Stimulated activated CD8-positive, alpha-beta memory T cell treated with anti-CD3 and anti-CD28 coated beads, Interleukin-12 subunit alpha, Interleukin-12 subunit beta, amount 100 ng/mL, for 24 hours (primary cell): ENCODE data around the gene PPP4C.
"Not testable (repeated sequence)": the region's sequence is repeated elsewhere in the genome, so short reads cannot be mapped to it uniquely, and the experiment has no call there.

Source experiments
- DNase-seq: peaks from one replicate; pipeline ENCODE4 v3.0.0-alpha.2; 2020; ENCODE audit errors: extremely low read depth

The PPP4C gene

GRCh38 chr16:30096105-30096861 is 20.5 kb downstream of the PPP4C start, which contains the start of gene YPEL3:
Gene YPEL3 (minus strand): TSS chr16:30096213. CDS start chr16:30095482, 731 bp downstream.
- DNase-seq: peak; percentile 72

GRCh38 chr16:30096862-30097563 is 21.2 kb downstream of the PPP4C start:
- DNase-seq: no peak

- DNase-seq: no peak
These were observed 28.3 kb downstream of the PPP4C start for GRCh38 chr16:30104090-30104489.

DNA sequence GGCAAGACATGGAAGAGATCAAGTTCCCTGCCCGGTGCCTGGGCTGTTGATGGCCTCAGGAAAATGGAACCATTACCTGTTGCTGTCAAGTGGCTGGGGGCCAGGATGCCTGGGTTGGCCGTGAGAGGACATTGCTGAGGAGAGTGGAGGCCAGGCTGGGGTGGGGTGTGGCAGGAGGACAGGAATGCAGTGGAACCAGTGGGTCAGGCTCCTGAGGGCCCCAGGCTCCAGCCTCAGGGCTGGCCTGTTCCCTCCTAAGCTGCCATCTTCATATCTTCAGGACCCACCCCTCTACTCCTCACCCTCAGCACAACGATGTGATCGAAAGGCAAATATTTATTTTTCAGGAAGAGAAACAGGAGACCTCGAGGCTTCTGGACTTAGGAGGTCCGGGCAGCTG is 28.7 kb downstream of the PPP4C start:
- no peak for DNase-seq

DNA sequence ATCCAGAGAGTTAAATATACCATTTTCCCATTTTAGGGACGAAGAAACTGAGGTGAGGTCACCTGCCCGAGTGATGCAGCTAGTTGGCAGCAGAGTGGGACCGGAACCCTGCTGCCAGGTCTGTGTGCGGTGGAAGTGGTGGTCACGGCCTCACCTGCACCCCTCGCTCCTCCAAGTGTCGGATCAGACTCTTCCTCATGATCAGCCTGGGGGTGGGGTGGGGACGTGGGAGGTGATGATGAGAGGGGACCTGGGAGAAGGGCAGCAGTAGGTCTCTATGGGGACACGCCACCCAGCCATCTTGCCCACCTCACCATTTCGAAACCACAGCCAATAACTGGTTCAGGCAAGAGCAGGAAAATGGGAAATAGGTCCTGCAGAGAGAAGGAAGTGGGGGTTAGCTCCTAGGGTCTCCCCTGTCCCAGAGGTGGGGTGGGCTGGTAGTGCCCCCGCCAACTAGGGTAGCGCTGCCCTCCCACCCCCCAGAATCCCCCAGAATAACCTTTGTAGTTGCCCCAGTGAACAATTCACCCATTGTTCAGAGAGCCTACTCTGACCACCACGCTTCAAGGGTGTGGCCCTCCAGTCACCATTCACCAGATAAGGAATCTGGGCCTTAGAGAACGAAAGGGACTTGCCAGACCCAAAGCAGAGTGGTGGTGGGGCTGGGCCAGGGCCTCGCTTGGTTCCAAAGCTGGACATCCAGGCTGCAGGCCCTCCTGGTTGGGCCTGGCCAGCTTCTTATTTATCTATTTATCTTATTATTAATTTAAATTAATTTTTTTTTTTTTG is 32.5 kb downstream of the PPP4C start:
- DNase-seq: no peak

DNA sequence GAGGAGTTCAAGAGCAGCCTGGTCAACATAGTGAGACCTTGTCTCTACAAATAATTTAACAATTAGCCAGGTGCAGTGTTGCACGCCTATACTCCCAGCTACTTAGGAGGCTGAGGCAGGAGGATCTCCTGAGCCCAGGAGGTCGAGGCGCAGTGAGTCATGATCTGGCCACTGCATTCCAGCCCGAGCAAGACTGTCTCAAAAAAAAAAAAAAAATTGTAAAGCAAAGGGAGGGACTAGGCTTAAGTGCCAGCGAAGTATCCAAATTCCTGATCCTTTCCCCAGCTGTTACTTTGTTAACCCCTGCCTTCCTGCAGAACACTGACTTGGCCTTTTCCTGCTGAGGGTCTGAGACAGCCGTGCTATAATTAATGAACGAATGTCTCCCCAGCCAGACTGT is 34.9 kb downstream of the PPP4C start:
- DNase-seq: no peak

- no peak for DNase-seq
These were observed 36.6 kb downstream of the PPP4C start for GRCh38 chr16:30112197-30113030.

DNA sequence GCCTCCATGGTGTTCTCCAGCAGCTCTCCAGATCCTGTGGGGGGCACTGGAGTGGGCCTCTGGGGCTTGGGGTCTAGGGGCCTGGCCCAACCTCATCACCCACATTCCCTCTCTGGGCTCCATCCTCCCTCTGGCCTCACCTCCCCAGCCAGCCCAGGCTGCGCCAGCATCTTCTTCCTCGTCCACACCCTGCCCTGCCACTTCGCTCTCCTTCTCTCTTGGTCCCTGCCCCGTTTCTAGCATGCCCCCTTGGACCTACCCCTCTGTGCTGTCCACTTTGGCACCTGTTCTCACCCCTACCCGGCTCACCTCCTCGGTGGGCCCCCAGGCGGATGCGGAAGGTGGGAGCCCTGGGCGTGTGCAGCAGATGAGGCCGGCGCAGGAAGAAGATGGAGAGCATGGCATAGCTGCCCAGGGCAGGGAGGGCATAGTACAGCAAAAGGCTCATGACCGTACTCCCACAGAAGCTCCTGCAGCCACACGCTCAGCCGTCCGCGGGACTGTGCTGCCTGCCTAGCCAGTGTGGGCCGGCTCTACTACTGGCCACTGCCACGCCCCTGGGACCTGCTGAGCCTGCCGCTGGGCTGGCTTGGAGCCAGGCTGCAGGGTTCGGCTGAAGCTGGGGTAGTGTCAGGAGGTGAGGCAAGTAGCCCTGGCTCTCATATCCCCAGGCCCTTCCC is 37.4 kb downstream of the PPP4C start, which contains the start of gene GDPD3:
TSS of gene GDPD3 (minus strand) at position 507 of the 680 bp plus-strand sequence. CDS start at position 448, 59 bp downstream.
- no peak for DNase-seq

- no peak for DNase-seq
These were observed 38.0 kb downstream of the PPP4C start for GRCh38 chr16:30113711-30114333.

DNA sequence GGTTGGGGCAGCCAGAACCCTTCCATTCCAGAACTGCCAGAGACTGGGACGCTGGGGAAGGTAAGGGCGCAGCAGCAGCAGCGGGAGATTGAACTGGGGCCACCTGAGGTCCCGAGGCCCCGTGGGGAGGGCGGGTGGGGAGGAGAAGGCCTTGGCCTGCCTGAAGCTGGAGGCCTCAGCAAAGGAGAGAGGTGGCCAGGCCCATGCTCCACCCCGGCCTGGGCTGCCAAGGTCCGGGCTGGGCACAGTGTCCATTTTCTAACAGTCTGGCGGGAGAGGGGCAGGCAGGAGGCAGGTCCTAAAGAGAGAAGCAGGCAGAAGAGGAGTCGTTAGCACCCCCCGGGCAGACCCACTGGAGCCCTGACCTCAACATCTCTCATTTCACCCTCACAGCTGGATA is 38.6 kb downstream of the PPP4C start:
- no peak for DNase-seq

DNA sequence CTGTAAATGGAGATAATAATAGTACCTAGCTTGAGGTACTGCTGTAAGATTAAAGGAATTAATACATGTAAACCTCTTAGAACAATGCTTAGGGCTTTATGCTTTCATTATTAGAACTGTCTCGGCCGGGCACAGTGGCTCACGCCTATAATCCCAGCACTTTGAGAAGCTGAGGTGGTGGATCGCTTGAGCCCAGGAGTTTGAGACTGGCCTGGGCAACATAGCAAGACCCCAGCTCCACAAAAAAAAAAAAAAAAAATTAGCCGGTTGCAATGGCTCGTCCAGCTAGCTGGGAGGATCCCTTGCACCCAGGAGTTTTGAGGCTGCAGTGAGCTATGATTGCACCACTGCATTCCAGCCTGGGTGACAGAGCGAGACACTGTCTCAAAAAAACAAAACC is 39.0 kb downstream of the PPP4C start:
- not testable (repeated sequence) for DNase-seq

GRCh38 chr16:30115238-30115637 is 39.4 kb downstream of the PPP4C start:
- DNase-seq: no peak

DNA sequence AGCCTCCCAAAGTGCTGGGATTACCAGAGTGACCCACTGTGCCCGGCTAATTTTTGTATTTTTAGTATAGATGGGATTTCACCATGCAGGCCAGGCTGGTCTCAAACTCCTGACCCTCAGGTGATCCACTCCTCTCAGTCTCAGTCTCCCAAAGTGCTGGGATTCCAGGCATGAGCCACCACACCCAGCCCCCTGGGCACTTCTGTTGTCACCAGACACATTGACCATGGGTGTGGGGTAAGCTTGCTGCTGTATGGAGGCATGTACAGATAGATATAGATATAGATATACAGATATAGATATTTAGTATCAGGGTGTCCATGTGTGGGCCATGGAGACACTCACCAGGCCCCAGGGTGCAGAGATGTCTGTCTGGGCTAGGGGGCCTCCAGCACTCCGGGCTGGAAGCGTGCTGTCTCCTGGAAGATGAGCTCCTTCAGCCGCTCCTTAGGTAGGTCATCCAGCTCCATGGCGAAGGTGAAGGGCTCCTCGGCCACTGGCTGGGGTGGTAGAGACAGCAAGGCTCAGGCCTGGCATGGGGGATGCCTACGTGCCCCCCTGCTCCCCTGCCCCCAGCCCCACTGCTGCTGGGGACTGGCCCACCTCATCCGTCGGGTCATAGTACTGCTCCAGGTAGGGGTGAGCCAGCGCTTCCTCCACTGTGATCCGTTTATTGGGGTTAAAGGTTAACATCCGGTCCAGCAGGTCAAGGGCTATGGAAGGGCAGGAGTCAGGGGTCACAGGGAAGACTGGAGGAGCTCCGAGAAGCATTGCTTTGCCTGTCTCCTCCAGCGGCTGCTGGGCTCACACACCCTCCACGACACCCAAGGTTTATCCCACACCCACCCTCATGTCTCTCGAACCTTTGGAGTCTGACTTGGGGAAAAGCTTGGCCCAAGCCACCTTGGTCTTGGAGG is 40.8 kb downstream of the PPP4C start:
- no peak for DNase-seq

- no peak for DNase-seq
These were observed 42.0 kb downstream of the PPP4C start for GRCh38 chr16:30117768-30118167.

- no peak for DNase-seq
These were observed 43.6 kb downstream of the PPP4C start for GRCh38 chr16:30119428-30119827.

GRCh38 chr16:30120340-30121105 is 44.7 kb downstream of the PPP4C start:
- DNase-seq: no peak

- no peak for DNase-seq
These were observed 46.2 kb downstream of the PPP4C start for GRCh38 chr16:30121741-30122571.
